Activated CD4-positive, alpha-beta T cell treated with anti-CD3 and anti-CD28 coated beads, Interleukin-2, amount 50 U/mL, for 1 hour (primary cell): Measurements from ENCODE around the gene GAS2.

Experiments
- DNase-seq: peaks from one replicate; pipeline ENCODE4 v3.0.0-alpha.2; 2020

The GAS2 gene

DNA sequence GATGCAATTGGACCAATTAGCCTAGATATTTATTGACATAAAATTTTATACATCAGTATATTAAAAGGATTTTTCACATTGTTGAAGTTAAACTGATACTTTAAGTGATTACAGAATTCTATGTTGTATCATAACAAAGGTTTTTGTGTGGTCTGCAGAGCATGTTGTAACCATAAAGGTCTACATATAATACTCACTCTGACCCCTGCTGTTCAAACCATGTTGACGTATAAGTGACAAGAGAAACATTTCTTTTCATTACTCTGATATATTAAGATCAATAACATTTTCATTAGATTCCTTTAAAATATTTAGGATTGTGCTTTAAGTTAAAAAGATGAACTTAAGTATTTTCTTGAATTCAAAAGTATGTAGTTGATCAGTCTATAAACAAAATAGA lies 63.9 kb downstream of the GAS2 start:
- no peak for DNase-seq

DNA sequence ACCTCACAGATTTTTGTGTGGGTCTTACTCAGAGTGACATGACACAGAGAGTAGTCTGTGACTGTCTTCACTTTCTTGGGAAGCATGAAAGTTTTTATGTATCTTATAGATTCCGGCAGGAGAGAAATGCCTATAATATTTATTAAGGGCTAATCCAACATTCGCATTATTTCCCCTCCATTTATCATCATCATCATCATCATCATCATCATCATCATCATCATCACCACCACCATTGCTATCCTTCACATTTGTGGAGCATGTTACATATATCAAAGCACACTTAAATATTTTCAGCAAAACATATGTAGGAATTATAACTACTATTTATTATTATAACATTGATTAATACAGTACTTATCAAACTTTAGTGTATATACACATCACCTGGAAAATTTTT lies 66.2 kb downstream of the GAS2 start:
- DNase-seq: no peak

DNA sequence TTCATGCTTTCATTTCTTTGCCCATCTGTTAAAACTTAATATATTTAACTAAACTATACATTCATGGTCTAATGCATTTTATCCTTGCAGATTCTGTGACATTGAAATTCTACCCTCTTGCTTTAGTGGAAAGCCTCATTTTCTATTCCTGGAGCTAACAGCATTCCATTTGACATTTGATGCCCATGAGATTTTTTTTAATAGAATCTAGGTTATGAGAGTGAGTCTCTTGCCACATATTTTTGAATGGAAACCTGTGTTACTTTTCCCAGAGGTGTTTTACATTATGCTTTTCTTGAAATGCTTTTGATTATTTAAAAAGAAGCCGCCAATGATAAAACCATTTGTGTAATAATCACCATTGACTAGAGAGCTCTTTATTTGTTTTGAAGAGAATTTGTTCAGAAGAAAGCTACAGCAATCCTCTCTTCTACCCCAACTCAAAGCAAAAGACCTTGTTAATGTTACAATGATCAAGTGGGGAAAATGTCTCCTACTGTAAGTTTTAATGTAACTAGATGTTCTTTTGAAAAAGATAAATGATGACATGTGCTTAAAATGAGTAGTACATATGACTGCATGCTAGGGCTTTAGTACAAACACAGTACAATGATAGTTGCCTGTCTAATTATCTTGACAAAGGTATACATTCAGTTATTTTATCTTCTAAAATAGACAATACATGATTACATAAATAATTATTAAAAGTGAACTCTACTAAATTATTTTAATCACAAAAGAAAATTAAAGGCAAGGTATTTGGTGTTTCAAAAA lies 67.3 kb downstream of the GAS2 start:
- no peak for DNase-seq

DNA sequence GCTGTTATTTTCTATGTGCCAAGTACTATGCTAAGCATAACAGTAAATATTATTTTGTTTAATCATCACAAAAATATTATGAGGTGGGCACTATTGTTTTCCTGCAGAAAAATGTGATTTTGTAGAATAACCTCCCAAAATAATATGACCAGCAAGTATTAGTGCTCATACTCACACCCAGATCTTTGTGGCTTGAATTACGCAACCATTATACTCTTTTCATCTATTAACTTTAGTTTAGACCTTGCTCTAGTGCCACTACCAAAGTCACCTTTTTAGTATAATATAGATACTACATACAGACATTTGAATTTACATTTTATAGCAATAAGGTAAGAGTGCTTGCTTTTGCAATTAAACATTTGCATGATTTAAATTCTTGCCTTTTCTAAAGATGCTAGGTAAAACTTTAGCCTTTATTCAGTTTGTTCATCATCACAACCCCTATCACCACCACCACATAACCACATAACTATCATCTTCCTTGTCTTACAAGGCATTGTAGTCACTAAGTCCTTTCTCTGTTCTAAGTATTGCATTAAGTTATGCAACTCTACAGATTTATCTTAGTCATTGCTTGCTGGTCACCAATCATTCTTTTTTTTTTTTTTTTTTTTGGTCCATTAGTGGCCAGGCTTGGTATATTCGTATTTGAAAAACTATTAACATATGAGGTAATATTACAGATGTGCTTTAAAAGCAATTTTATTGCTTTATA lies 68.4 kb downstream of the GAS2 start:
- no peak for DNase-seq

DNA sequence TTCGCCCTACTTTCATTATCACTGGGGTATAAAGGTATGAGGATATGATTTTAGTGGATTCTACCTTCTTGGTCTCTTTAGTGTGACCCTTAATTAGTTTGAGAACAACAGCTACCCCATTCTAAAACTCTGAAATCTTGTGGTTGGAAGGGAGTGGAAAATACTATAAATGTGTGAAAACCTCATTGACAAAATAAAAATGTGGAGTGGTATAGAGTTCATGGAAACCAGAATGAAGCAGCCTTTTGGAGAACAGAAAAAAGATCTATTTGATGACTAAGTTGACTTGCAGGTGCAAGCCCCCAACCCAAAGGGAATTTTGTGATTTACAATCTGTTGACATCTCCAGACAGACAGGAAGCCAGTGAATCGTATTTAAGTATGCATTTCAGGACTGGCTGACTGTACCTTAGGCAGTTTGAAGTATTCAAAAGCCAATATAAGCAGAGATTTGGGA lies 75.8 kb downstream of the GAS2 start:
- no peak for DNase-seq

DNA sequence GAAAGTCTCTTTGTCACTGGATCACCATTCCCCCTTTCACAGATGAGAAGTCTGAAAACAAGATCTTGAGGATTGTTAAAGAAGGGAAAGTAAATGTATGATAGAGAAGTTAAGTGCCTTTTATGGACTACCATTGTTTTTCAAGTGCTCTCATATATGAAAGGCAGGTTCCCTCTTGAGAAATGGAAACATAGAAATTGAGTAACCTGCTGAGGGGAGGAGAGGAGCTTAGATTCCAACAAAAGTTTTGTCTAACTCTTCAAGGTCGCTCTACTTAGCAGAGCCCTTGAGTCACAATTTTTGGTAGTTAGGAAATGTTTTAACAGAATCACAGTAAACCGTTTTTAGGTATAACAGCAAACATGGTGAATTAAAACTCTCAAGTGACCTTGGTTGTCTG lies 83.1 kb downstream of the GAS2 start:
- no peak for DNase-seq

DNA sequence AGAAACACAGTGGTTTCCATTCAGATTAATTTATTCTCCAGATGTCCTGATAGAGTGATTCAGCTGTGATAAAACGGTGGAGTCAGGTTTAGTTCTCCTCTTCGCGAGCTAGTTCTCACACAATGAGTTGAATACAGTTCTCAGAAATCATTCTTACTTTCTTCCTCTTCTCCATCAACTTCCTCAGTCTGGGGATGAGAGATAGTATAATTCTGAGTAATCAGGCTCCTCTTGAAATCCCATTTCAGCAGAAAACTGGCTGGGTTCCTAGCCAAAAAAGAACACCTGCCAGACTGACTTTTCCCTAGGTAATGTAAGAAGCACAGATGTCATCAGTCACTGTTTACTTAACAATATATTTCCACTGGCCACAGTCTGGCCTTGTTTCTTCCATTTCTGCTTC lies 86.5 kb downstream of the GAS2 start:
- no peak for DNase-seq

DNA sequence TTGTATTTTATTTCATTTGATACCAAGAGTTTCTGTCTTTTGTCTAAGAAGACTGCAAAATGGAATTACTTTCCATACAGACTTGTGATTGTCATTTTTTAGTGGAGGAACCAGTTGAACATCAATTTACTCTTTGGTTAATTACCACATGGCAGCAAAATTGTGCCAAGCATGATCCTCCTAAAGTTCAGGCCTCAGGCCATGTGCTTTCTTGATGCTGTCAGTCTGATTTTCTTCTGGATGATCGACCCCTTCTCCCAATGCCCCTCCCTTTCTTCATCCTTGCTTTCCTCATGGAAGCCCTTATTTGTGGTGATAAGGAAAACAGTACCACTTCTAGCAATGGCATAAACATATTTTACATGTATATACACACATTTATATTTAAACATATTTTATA lies 87.0 kb downstream of the GAS2 start:
- DNase-seq: no peak

DNA sequence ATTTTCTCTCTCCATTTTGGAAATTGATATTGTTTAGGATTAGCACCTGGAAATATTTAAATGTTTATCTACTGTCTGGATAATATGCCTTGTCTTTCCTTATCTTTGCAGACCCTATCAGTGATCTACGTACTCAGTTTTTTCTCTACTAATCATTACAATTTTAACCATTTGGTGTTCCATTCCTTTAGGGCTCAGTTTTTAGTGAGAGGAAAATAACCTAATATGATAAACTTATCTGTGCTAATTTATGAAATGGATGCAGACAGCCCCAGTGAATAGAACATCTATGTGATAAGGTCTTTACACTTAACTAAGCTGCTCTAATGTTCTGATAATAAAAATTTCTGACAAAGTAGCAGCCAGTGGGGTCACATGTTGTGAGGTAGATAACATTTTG lies 94.7 kb downstream of the GAS2 start:
- DNase-seq: no peak

DNA sequence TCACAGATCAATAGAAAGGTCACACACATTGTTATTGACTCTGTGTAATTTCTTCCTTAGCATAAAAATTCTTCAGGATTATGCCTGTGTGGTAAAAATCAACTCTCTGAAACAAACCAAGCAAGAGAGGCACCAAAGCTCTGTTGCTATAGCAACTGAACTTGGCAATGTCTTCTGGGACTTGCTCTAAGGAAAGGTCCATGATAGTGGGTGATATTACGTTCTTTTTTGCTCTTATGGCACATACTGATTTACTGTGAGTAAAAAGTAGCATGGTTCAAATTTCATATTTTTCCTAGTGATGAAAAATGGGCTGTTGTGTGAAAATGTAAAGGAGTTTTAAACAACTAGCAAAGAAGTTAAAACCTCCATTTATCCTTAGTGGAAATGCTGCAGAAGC lies 96.8 kb downstream of the GAS2 start:
- no peak for DNase-seq

DNA sequence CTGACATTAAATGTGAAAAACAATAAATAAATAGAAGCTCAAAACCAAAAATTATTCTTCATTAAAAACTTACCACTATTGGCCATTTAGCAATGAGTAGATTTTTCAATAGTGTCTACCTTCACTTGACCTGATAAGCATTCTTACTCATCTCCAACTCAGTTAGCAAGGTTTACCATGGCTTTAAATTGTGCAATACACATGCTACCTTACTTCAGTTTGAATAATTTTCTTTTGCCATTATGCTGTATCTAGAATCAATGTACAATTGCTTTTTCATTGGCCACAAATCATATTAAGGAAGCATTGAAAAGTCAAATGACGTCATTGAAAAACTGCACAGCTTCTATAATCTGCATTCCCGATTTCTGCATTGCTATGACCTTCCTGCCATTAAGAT lies 98.3 kb downstream of the GAS2 start:
- DNase-seq: no peak

DNA sequence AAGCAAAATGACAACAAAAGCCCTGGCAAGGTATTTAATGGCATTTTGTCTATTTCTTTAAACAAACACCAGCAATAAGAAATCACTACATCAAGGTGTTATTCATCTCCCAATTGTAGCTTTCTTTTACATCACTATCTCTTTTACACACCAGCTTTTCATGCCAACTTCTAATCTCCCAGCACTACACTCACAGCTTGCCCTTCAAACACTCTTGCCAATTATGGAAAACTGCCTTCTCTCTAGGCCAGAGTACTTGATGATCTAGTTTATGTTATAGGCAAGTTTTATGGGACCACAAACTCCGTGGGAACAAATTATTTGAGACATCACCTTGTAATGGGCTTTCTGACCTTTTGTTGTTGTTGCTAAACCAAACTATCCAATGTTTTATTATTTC lies 101.9 kb downstream of the GAS2 start:
- DNase-seq: no peak

DNA sequence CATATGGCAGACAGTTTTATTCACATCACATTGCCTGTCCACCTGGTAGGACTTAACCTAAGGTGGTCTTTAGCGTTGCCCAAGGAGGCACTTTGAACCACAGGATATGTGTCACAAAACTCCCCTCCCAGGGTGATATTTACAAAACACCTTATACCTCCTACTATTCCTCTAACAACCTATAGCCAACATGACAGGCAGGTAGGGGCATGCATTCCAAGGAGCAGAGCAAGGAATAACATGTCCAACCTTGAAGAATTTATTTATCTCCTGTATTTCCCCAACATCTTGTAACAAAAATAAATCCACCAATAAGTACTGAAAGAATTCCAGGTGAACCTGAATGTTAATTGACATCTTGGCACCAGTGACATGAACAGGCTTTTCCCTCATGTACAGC lies 102.7 kb downstream of the GAS2 start:
- no peak for DNase-seq

DNA sequence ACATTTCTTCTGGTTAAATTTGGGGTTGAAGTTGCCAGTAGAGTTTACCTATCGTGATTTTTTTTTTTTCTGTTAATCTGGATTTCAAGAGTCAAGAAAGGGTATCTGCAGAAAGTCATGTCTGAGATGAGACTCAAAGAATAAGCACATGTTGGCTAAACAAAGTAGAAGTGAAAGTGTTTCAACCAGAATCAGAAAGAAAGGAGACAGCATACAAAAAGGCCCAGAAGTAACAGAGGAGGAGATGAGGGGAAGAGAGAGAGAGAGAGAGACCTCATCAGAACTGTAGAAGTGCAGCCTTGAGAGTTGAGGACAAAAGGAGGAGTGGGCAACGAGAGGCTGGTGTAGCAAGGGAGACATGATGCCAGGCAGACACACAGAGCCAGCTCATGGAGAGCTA lies 108.3 kb downstream of the GAS2 start:
- DNase-seq: no peak

DNA sequence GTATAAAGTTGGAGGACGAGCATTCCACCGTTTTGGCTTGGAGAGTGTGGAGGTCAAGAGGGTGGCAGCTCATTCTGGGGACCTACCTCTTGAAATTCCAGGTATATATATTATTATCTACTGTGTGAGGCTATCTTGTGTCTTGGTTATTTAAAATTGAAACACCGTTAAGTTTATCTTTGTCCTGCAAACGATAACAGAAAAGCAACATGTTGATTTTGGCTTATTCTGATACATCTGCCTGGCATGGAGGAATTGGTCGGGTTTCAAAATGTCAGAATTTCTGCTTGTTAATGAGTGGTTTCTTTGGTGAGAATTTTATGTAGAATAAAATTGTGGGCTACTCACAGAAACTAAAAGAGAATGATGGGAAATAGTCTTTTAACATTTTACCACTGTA lies 108.8 kb downstream of the GAS2 start:
- DNase-seq: no peak

DNA sequence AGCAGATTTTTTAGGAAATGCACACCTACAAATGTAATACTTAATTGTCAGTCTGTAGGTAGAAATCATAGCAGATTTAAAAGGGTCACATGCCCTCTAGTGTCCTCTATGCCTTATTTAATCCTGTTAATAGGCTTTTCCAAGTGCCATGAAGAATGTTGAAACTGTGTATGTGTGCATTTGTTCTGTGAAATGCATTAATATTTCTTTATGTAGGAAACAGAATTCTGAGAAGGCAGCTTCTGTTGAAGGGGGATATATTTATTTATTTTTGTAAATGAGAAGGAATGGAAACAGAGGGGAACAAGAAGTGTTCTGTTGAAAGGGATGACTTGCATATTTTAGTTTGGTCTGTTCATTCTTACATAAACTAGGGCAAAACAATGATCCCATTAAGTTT lies 112.2 kb downstream of the GAS2 start:
- DNase-seq: no peak

DNA sequence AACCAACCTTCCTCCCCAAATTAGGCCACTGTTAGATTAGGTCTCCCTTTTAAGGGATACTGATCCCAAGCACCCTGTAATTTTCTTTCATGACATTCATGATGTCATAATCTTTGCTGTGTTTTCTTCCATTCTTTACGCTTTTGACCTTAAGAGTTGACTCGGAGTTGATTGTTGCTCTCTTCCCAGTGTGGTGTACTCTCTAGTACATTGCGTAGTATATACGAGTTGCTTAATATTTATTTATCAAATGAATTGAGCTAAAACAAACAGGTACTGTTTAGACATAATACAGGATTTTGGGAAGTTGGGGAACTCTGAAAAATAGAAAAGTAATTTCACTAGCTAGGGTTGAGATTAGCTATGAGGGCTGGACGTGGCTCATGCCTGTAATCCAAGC lies 113.4 kb downstream of the GAS2 start:
- DNase-seq: no peak

DNA sequence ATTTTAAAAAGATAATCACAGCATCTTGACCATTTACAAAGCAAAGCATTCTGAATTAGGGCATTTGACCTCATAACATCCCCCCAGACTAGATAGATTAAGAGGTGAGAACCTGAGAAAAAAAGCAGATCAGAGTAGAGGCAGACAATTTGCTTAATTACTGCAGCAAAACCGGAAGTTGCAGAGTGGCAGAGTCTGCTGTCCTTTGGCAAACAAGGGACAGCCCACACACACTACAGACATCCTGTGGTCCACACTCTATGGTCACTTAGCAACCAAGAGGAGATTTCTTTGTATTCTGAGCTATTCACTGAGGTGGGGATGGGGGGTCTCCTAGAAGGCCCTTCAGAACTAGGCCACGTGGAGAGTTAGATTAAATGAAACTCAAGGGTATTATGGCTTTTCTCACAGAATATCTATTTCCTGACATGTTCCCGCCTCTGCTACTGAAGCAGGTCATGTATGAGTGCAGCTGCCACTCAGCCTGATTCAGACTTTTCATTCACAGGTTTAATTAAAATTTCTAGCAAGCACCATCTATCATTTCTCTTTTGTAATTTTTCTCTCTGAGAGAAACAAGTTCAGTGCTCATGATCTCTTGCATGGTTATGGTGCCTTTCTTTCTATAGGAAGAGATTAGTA lies 114.7 kb downstream of the GAS2 start:
- DNase-seq: no peak

DNA sequence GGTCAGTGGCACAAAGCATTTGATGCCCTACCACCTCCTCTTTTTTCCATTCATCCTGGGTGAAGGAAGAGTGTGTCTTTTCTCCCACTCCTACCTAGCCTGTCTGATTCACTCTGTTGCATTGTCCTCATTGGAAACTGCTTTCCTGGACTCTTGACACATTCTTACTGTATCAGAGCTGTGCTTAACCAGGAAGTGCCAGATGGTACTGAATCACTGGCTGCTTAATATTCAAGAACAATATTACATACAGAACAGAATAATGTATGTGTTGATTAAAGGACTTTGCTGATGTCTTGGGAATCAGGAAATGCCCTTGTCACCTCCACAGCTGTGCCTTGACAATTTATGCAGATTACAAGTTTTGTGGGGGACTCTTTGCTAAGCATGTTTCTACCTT lies 118.8 kb downstream of the GAS2 start:
- no peak for DNase-seq

DNA sequence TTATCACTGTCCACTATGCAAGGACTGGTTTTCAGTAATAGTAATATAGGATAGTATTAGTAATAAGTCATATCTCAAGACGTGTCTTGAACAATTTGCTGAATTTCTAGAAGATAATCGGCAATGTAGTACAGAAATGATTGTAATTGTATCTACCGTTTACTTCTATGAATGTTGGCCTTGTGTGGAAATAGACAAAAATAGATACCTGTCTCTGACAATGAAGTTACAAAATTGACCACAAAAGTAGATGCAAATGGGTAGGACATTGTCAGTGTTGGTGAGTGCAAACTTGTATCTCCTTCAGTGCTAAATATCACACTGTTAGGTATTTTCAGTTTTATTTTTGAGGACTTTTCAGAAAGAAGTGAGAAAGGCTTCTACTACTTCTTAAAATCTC lies 120.1 kb downstream of the GAS2 start:
- no peak for DNase-seq

DNA sequence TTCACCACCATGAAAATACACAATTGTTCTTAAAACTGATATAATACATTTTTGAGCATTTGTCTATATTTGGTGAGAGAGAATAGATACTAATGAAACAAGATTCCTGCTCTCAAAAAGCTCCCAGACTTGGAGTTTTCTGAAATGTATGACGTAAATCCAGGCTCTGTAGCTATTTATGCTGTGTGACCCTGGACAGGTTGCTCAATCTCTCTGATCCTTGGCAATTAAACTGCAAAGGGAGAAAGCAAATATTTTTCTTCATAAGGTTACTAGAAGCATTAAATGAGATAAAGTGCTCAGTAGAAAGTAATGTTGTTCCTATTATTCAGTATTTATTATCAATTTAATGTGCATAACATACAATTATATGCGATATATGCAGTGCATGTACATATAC lies 120.6 kb downstream of the GAS2 start:
- DNase-seq: no peak

DNA sequence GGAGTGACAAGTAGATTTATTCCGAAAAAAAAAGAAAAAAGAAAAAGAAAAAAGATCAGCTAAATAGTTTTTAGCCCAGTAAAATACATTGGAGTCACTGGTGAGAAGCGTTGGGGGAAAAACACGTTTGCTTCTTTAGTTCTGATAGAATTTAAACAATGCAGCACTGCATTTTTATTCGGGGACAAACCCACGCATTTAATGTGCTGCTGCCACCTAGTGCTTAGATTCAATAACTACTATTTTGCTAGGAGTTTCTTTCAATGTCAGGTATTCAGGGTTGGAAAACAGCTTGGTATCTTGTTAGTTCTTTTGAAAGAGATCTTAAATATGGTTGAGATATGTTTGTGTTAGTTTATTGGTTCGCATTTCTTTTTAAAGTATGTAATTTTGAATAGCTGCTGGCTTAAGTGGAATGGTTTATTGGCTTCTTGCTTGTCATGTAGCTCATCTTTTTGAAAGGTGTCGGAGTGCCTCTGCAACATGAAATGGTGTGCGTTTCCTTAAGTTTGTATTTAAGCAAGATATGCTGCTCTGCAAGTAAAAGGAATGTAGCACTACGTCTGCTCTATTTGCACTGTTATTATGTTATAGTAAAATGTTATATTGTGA lies 121.2 kb downstream of the GAS2 start:
- peak; percentile 13 for DNase-seq

DNA sequence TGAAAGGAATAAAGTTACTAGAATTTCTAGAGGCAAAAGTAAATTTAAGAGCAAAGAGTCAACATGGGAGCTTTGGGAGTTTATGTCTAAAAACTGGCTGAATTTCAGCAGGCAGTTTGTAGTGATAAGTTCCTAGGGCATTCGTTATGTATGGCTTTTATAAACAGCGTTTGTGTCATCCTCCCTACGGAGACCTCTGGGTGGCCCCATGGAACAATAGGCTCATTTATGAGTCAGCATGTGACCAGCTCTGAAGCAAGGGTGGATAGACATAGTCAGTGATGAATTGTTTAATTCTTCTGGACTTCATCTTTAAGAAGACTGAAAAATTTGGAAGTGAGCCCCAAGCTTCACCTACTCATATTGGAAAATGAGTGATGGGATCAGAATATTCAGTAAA lies 126.1 kb downstream of the GAS2 start:
- no peak for DNase-seq

DNA sequence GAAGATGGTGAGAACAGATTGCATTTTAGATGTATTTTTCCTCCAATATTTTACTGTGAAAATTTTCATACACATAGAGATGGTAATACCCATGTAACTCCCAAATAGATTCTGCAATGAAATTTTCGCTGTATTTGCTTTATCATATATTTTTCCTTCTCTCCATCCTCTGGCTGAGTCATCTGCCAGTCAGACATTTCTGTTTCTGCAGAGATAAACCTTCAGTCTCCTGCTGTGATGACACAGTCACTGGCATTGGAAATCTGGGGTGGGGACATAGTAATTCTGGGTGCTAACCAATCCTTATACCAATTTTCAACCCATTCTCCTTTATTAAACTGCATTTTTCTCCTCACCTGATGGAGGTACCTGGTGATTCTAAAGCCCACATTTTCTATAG lies 129.5 kb downstream of the GAS2 start:
- DNase-seq: no peak
